ENCODE results near the gene ADISSP.

ADISSP gene

DNA sequence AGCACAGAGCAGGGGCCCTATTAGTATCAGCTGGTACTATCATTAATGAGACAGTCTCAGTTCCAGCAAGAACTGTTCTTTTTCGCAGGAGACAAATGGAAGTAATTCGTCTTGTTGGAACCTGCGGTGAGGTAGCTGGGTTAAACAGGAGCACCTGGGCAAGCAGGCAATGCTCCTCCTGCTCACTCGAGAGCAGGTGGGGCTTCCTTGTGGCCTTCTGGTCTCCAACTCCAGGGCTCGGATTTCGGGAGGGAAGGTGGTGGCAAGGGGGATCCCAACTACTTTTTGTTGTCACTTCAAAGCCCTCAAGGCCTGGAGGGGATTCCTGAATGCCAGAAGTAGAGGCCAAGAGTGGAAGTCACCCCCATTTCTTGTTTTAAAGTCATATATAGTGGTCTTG, 15.0 kb upstream of the ADISSP start:
- Histone ChIP-seq H3K27me3 (ENCODE audit: insufficient read depth, low read length) (peaks cover 22% of the 10 kb centered on the region), H3K4me1 (ENCODE audit: insufficient read depth, low read length) (peaks cover 8% of the 10 kb centered on the region), H2AFZ (ENCODE audit: low read depth, low read length) (no peak overlapping the region), H3K4me3 (ENCODE audit: low read length) (no peak overlapping the region), H3K9me3 (ENCODE audit: low read length) (no peaks in the 10 kb centered on the region), H3K36me3 (ENCODE audit: insufficient read depth, low read length) (no peaks in the 10 kb centered on the region)

DNA sequence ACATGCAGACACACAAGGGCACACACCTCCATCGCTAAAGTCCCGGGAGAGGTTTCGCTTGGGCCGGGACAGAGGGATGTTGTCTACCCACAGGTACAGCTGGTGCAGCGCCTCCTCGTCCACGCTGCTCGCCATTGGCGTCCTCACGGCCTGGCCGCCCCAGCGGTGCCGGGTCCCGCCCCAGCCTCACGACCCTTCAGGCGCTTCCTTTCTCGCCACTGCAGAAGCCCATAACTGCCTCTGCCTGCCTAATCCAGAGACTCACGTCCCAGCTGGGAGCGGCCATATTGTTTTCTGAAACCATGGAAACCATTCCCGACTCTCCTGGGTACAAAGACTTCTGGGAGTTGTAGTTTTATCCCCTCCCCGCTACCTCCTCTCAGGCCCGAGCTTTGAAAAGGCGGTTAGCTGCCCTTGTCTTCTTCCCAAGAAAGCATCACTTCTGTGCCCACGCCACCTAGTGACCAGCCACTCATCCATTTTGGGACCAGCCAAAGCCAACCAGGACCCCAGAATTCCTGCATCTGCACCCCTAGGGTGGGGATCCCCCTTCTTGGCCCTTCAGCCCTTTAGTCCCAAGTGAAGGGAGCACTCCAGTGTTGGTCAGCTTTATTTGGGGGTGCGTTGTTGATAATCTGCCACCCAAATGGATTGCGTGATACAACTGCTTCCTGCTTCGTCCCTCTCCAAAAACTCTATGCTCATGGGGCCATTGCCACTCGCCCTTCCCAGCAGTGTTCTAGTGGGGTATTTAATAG, 13.8 kb upstream of the ADISSP start, which contains the start of gene SPEF1:
Gene SPEF1 (minus strand): TSS at position 296 of the 758 bp plus-strand sequence. CDS start 161 bp downstream, at position 135.
- no peaks in the 10 kb centered on the region for H3K36me3 ChIP-seq (ENCODE audit: insufficient read depth, low read length)
- peaks cover 2% of the 10 kb centered on the region for H3K4me1 ChIP-seq (ENCODE audit: insufficient read depth, low read length)
- peaks cover 34% of the 10 kb centered on the region for H3K27me3 ChIP-seq (ENCODE audit: insufficient read depth, low read length)
- H2AFZ ChIP-seq (ENCODE audit: low read depth, low read length), result peak within 1 kb of the TSS; percentile 7
- peak within 1 kb of the TSS; percentile 42 for H3K4me3 ChIP-seq (ENCODE audit: low read length)
- H3K9me3 ChIP-seq (ENCODE audit: low read length), result no peaks in the 10 kb centered on the region

DNA sequence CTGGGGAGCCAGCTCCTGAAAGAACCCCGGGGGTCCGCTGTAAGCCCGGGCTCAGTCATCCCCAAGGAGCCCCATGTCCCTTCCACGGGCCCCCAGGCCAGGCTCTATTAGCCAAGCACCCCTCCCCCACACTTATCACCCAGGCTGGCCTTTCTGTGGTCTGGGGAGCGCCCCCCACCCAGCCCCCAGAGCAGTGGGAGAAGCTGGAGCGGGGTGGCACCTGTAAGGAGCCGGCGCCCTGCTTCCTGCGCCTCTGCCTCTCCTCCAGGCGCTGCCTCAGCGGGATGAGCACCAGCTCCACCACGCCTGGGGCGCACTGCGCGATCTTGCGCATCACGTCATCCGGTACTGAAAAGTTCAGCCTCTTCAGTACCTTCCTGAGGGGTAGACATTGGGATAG, 11.4 kb upstream of the ADISSP start:
- Histone ChIP-seq H3K9me3 (ENCODE audit: low read length) (no peaks in the 10 kb centered on the region), H2AFZ (ENCODE audit: low read depth, low read length) (no peak overlapping the region), H3K4me1 (ENCODE audit: insufficient read depth, low read length) (peaks cover 2% of the 10 kb centered on the region), H3K4me3 (ENCODE audit: low read length) (no peak overlapping the region), H3K27me3 (ENCODE audit: insufficient read depth, low read length) (peaks cover 40% of the 10 kb centered on the region), H3K36me3 (ENCODE audit: insufficient read depth, low read length) (no peaks in the 10 kb centered on the region)

DNA sequence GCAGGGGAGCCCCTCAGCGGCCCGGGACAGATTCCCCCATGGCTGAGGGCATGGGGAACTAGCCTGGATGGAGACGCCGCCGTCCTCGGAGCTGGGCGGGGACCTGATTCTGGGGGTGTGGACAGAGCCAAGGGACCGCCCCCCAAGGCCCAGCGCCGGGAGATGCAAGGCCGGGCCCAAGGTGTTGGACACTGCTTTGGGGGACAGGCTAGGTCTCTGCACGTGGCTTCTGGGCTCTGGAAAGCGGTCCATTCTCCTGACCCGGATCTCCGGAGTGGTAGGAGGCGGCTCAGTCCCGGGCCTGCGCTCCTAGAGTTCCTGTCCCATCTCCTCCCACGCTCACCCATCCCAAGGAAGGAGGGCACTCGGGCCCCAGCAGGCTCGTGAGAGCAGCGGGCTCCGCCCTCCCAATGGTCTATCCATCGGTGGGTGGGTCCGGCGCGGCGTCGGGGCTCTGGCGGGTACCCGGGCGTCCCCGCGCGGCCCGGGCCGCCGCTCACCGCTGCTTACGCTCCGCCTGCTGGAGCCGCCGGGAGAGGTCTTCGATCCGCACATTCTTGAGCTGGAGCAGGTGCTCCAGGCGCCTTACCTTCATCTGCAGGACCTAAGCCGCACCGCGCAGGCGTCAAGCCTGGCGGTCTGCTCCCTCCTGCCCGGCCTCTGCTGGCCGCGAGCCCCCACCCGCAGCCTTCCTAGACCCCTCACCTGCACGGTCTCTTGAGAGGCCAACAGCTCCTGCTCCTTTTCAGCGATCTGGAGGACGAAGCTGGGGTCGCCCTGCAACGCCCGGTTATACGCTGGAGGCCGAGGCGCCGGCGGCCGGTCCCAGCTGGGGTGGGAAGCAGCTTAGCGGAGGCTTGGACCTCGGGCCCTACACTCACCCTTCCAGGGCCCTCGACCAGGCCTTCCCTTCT, 10.4 kb upstream of the ADISSP start:
- H3K4me1 ChIP-seq (ENCODE audit: insufficient read depth, low read length), result peaks cover 2% of the 10 kb centered on the region
- H3K4me3 ChIP-seq (ENCODE audit: low read length), result no peak overlapping the region
- H3K27me3 ChIP-seq (ENCODE audit: insufficient read depth, low read length), result peaks cover 40% of the 10 kb centered on the region
- no peaks in the 10 kb centered on the region for H3K36me3 ChIP-seq (ENCODE audit: insufficient read depth, low read length)
- no peaks in the 10 kb centered on the region for H3K9me3 ChIP-seq (ENCODE audit: low read length)
- peak overlapping the region; percentile 57 for H2AFZ ChIP-seq (ENCODE audit: low read depth, low read length)

- peak overlapping the region; percentile 57 for H2AFZ ChIP-seq (ENCODE audit: low read depth, low read length)
- H3K27me3 ChIP-seq (ENCODE audit: insufficient read depth, low read length), result peaks cover 42% of the 10 kb centered on the region
- H3K36me3 ChIP-seq (ENCODE audit: insufficient read depth, low read length), result no peaks in the 10 kb centered on the region
- H3K4me1 ChIP-seq (ENCODE audit: insufficient read depth, low read length), result peaks cover 2% of the 10 kb centered on the region
- H3K9me3 ChIP-seq (ENCODE audit: low read length), result no peaks in the 10 kb centered on the region
- no peak overlapping the region for H3K4me3 ChIP-seq (ENCODE audit: low read length)
Measured at GRCh38 chr20:3777381-3777715, 9.8 kb upstream of the ADISSP start.

DNA sequence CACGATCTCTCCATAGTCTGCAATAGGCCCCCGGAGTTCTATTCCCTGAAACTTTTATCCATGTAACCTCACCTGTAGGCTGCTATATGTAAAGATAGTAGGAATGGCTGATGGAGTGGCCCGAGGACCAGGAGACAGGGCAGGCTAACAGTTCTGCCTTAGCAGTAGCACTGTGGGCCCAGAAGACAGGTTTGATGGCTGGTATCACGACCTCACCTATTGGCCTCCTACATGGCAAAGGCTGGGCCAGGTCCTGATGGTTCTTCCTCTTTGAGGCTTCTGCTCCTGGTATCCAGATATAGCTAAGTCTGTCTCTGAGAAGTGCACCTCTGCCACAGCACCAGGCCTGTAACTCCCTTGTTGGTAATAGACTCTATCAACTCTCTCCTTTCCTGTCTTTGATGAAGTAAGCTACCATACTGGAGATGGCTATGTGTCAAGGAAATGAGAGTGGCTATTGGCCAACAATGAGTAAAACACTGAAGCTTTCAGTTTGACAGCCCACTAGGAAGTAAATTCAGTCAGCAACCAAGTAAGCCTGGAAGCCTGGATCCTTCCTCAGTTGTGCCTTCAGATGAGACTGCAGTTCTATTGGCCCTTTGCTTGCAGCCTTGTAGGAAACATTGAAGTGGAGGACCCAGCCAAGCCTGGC, 8.0 kb upstream of the ADISSP start:
- H3K4me1 ChIP-seq (ENCODE audit: insufficient read depth, low read length), result peaks cover 2% of the 10 kb centered on the region
- H3K27me3 ChIP-seq (ENCODE audit: insufficient read depth, low read length), result peaks cover 44% of the 10 kb centered on the region
- no peak overlapping the region for H2AFZ ChIP-seq (ENCODE audit: low read depth, low read length)
- H3K36me3 ChIP-seq (ENCODE audit: insufficient read depth, low read length), result no peaks in the 10 kb centered on the region
- no peak overlapping the region for H3K4me3 ChIP-seq (ENCODE audit: low read length)
- H3K9me3 ChIP-seq (ENCODE audit: low read length), result no peaks in the 10 kb centered on the region

GRCh38 chr20:3771552-3772058, 4.1 kb upstream of the ADISSP start:
- Histone ChIP-seq H3K27me3 (ENCODE audit: insufficient read depth, low read length) (peaks cover 12% of the 10 kb centered on the region), H3K4me1 (ENCODE audit: insufficient read depth, low read length) (peaks cover 12% of the 10 kb centered on the region), H3K4me3 (ENCODE audit: low read length) (no peak overlapping the region), H3K9me3 (ENCODE audit: low read length) (no peaks in the 10 kb centered on the region), H3K36me3 (ENCODE audit: insufficient read depth, low read length) (no peaks in the 10 kb centered on the region), H2AFZ (ENCODE audit: low read depth, low read length) (no peak overlapping the region)

- Histone ChIP-seq H3K4me1 (ENCODE audit: insufficient read depth, low read length) (peaks cover 24% of the 10 kb centered on the region), H3K4me3 (ENCODE audit: low read length) (peak overlapping the region; percentile 91), H2AFZ (ENCODE audit: low read depth, low read length) (peak overlapping the region; percentile 63), H3K9me3 (ENCODE audit: low read length) (no peaks in the 10 kb centered on the region), H3K27me3 (ENCODE audit: insufficient read depth, low read length) (peaks cover 4% of the 10 kb centered on the region), H3K36me3 (ENCODE audit: insufficient read depth, low read length) (no peaks in the 10 kb centered on the region)
Measured at GRCh38 chr20:3768342-3769130, 983 bp upstream of the ADISSP start.

- H2AFZ ChIP-seq (ENCODE audit: low read depth, low read length), result peak overlapping the region; percentile 92
- H3K9me3 ChIP-seq (ENCODE audit: low read length), result no peaks in the 10 kb centered on the region
- H3K4me1 ChIP-seq (ENCODE audit: insufficient read depth, low read length), result peaks cover 24% of the 10 kb centered on the region
- H3K27me3 ChIP-seq (ENCODE audit: insufficient read depth, low read length), result no peaks in the 10 kb centered on the region
- peak overlapping the region; percentile 91 for H3K4me3 ChIP-seq (ENCODE audit: low read length)
- H3K36me3 ChIP-seq (ENCODE audit: insufficient read depth, low read length), result no peaks in the 10 kb centered on the region
Measured at GRCh38 chr20:3767110-3767426, 485 bp downstream of the ADISSP start.

- peak overlapping the region; percentile 92 for H2AFZ ChIP-seq (ENCODE audit: low read depth, low read length)
- H3K9me3 ChIP-seq (ENCODE audit: low read length), result no peaks in the 10 kb centered on the region
- no peaks in the 10 kb centered on the region for H3K36me3 ChIP-seq (ENCODE audit: insufficient read depth, low read length)
- H3K4me3 ChIP-seq (ENCODE audit: low read length), result peak overlapping the region; percentile 91
- peaks cover 24% of the 10 kb centered on the region for H3K4me1 ChIP-seq (ENCODE audit: insufficient read depth, low read length)
- no peaks in the 10 kb centered on the region for H3K27me3 ChIP-seq (ENCODE audit: insufficient read depth, low read length)
Measured at GRCh38 chr20:3766422-3767109, 987 bp downstream of the ADISSP start.

GRCh38 chr20:3765171-3765882, 2.2 kb downstream of the ADISSP start:
- no peak overlapping the region for H2AFZ ChIP-seq (ENCODE audit: low read depth, low read length)
- H3K27me3 ChIP-seq (ENCODE audit: insufficient read depth, low read length), result no peaks in the 10 kb centered on the region
- peaks cover 33% of the 10 kb centered on the region for H3K4me1 ChIP-seq (ENCODE audit: insufficient read depth, low read length)
- no peaks in the 10 kb centered on the region for H3K36me3 ChIP-seq (ENCODE audit: insufficient read depth, low read length)
- no peak overlapping the region for H3K4me3 ChIP-seq (ENCODE audit: low read length)
- no peaks in the 10 kb centered on the region for H3K9me3 ChIP-seq (ENCODE audit: low read length)
